Adrenal gland (tissue), 12 donors: Measurements from ENCODE around the gene BORCS8. TPM values are rescaled to one million over a fixed set of nuclear protein-coding genes. Genes with fewer than 3 reads are reported as not detected.

ENCODE experiments used
- DNase-seq, 7 donors: peaks; one replicate each; pipeline ENCODE4 v3.0.0-alpha.2; 2019 to 2020
- H3K27ac ChIP-seq, 5 donors: fragments of 200-600 bp; sonication (generic) in 4 of 5; 1 replicate in 3 of 5; 2 replicates in 2 of 5; pipeline versions ENCODE4 v1.5.1 to v1.8.0; 2016 to 2020; ENCODE audit warnings: mild to moderate bottlenecking in 1 of 5
- H3K27me3 ChIP-seq: fragments of 200-600 bp; 2 replicates; pipeline ENCODE4 v1.8.0; 2021
- H3K36me3 ChIP-seq, 2 donors: fragments of 200-600 bp; replicated peaks in 1 of 2; 1 replicate in 1 of 2; 2 replicates in 1 of 2; pipeline versions ENCODE4 v1.5.1 to v1.8.0; 2018 to 2022
- H3K4me1 ChIP-seq, 2 donors: fragments of 200-600 bp; replicated peaks in 1 of 2; 1 replicate in 1 of 2; 2 replicates in 1 of 2; pipeline versions ENCODE4 v1.5.1 to v1.8.0; 2018 to 2021
- H3K4me3 ChIP-seq, 4 donors: fragments of 200-600 bp; sonication (generic) in 3 of 4; one replicate each; pipeline ENCODE4 v1.5.1; 2016 to 2018
- H3K9me3 ChIP-seq, 3 donors: fragments of 200-600 bp; sonication (generic) in 1 of 3; replicated peaks in 1 of 3; 1 replicate in 2 of 3; 2 replicates in 1 of 3; pipeline versions ENCODE4 v1.5.1 to v1.8.0; 2016 to 2021
- POLR2A ChIP-seq, 2 donors: fragments of 450-650 bp; IDR thresholded peaks; one replicate each; pipeline ENCODE4 v1.6.1; 2017; ENCODE audit warnings: antibody characterized with exemption in 2 of 2, mild to moderate bottlenecking in 2 of 2, moderate library complexity in 1 of 2
- WGBS, 4 donors: extraction: QIAGEN DNeasy Blood & Tissue Kit in 2 of 4; methylation state at CpG; one replicate each; pipeline versions ENCODE4 v1.1.5 to v1.1.7; 2013 to 2017; 5-methylcytosine and 5-hydroxymethylcytosine counted together
- intact Hi-C, 2 donors: fragments of 100-400 bp; cut with DNase I; formaldehyde crosslinking; loops; one replicate each; pipeline versions ENCODE4 v1.14.1 to v1.15.0; 2022 to 2023
- polyA plus RNA-seq, 3 donors: library from polyadenylated mRNA; stranded (reverse); fragments of 200-250 nt in 2 of 3; fragments of 350-450 nt in 1 of 3; fragmentation: Illumina TruSeq in 1 of 3; extraction: RNeasy Lipid Tissue Mini Kit (QIAGEN cat#74804) in 1 of 3; gene quantifications; one replicate each; pipeline ENCODE4 v1.2.3, GENCODE V29; 2013 to 2014
- total RNA-seq, 9 donors: library from RNA; depleted of rRNA in 4 of 9; stranded (reverse); fragments of >200 nt in 4 of 9; fragments of 120-200 nt in 1 of 9; fragmentation: NEBNext Ultra II Directional in 1 of 9; extraction: Animal tissue kit (Norgen Biotek cat#: 25700) in 1 of 9; gene quantifications; one replicate each; pipeline versions ENCODE4 v1.1.0 to v1.2.4, GENCODE V29; 2013 to 2023
- TF ChIP-seq, protein P1 (sequence below), 6 experiments: fragments of 450-650 bp in 4 of 6; fragments of 200-600 bp in 2 of 6; sonication (generic) in 1 of 6; IDR thresholded peaks; 1 replicate in 5 of 6; 2 replicates in 1 of 6; pipeline versions ENCODE4 v1.5.1 to v1.8.0; 2016 to 2021; ENCODE audit warnings: antibody characterized with exemption in 6 of 6, mild to moderate bottlenecking in 2 of 6, moderate library complexity in 1 of 6
- donor health status: healthy with polysubstance abuse.
- donor health status: Bipolar disorder and iron deficiency.
- donor health status: DM: yes; HTN: yes; CAD: no.
- donor health status: DM: no; HTN: no; CAD: no.
- donor health status: DM: no; HTN: no; CAD: no.
- donor health status: DM: yes; HTN: yes; CAD: no.

The BORCS8 gene
- total and polyA plus RNA-seq, 12 donors = 8.3 to 49.6 (median 24.0) TPM

DNA sequence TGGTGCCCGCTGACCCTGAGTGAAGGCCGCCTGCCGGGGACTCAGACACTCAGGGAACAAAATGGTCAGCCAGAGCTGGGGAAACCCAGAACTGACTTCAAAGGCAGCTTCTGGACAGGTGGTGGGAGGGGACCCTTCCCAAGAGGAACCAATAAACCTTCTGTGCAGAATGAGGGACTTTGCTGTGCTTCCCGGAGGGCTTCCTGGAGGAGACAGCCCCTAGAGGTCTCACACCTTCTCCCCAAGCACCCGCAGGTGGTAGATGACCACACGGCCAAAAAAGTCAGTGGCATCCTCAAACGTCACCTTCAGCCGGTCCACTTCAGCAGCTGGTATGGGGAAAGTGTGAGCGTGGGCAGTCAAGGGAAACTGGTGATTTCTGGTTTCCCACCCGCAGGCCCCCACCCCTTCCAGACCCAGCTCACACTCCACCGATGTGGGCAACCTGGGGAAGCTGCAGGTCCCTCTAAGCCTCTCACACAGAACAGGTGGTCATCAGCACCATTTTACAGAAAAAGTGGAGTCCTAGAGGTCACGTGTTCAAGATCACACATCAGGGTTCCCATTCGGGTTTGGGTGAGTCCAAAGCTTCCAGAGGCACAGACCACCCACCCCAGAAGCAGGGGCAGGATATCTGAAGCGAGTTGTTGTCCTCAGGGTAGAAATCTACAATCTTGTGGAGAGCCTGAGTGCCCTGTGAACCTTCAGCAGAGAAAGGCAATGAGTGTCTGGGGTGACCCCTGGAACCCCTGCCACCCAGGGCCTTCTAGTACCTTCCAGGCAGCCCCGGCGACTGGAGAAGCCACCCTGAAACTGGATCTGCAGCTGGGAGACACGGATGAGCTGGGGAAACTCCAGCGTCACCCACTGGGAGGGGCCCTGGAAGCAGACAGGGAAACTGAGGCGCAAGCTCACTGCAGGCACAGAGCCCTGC is 10.0 kb upstream of the BORCS8 start:
- WGBS, 4 donors = 79 to 92% (median 81%) methylated on average over 11 to 19 of the region's 19 CpGs
- H3K4me3 ChIP-seq = peak overlapping the region in 2 of 4 donors; percentile 41 to 63
- H3K27ac ChIP-seq = peak overlapping the region in 1 of 5 donors; percentile 45

DNA sequence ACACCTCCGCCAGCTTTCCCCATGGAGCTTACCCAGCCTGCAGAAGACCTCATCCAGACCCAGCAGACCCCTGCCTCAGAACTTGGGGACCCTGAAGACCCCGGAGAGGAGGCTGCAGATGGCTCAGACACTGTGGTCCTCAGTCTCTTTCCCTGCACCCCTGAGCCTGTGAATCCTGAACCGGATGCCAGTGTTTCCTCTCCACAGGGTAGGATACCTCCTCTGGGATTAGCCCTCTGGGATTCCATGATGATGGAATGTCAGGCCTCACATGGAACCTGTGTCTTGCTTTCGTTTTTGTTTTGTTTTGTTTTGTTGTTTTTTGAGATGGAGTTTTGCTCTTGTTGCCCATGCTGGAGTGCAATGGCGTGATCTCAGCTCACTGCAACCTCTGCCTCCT is 2.0 kb upstream of the BORCS8 start:
- no peaks in the 10 kb centered on the region for H3K27me3 ChIP-seq
- no peaks in the 10 kb centered on the region for H3K9me3 ChIP-seq
- 70 to 90% (median 74%) methylated on average over 5 of the region's 5 CpGs for WGBS, 4 donors
- DNase-seq = no peak
- H3K4me1 ChIP-seq = peaks cover 9 to 40% of the 10 kb centered on the region in 2 donors
- no peak overlapping the region for H3K27ac ChIP-seq
- no peak overlapping the region for H3K4me3 ChIP-seq
- intact Hi-C loops = loop anchor here in 1 of 2 donors (10.0 kb wide), 1 partner anchor 151 kb away; no protein-coding TSS in a partner anchor
- no peak for TF ChIP-seq POLR2A (IDR thresholded peaks at IDR 0.05)
- TF ChIP-seq, protein P1, sequence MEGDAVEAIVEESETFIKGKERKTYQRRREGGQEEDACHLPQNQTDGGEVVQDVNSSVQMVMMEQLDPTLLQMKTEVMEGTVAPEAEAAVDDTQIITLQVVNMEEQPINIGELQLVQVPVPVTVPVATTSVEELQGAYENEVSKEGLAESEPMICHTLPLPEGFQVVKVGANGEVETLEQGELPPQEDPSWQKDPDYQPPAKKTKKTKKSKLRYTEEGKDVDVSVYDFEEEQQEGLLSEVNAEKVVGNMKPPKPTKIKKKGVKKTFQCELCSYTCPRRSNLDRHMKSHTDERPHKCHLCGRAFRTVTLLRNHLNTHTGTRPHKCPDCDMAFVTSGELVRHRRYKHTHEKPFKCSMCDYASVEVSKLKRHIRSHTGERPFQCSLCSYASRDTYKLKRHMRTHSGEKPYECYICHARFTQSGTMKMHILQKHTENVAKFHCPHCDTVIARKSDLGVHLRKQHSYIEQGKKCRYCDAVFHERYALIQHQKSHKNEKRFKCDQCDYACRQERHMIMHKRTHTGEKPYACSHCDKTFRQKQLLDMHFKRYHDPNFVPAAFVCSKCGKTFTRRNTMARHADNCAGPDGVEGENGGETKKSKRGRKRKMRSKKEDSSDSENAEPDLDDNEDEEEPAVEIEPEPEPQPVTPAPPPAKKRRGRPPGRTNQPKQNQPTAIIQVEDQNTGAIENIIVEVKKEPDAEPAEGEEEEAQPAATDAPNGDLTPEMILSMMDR (IDR thresholded peaks at IDR 0.05) = no peak
- H3K36me3 ChIP-seq = peaks cover 0 to 19% of the 10 kb centered on the region in 2 donors

More for the DNA sequence above, 10.0 kb upstream of the BORCS8 start:
- Histone ChIP-seq H3K27me3 (no peaks in the 10 kb centered on the region), H3K4me1 (peaks cover 7 to 10% of the 10 kb centered on the region in 2 donors), H3K36me3 (peaks cover 0 to 26% of the 10 kb centered on the region in 2 donors), H3K9me3 (no peaks in the 10 kb centered on the region)
- DNase-seq = no peak
- TF ChIP-seq, protein P1 (IDR thresholded peaks at IDR 0.05) = no peak
- no peak for TF ChIP-seq POLR2A (IDR thresholded peaks at IDR 0.05)
- intact Hi-C loops = no loop called here

DNA sequence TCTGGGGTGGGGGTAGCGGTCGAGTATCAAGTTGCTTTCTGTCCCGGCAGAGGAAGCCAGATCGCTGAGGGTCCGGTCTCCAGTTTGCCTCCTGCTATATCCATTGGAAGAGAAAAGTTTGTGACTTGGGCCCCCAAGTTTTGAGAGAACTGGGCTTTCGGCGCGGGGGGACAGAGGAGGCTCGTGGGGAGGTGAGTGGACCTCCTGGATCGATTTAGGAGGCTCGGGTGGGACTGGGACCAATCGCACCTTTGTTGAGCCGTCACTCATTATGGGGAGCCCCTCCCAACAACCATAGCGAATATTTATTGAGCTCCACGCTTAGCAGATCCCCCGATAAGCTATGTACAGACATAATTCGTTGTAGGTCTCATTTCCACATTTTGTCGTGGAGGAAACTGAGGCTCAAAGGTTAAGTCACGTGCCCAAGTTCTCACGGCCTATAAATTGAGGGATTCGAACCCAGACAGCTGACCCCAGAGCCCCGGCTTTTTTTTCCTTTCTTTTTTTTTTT is 1.0 kb upstream of the BORCS8 start:
- TF ChIP-seq, protein P1 (IDR thresholded peaks at IDR 0.05) = no peak
- no peak for TF ChIP-seq POLR2A (IDR thresholded peaks at IDR 0.05)
- Histone ChIP-seq H3K27me3 (no peaks in the 10 kb centered on the region), H3K27ac (peak overlapping the region in 3 of 5 donors; percentile 41 to 99 (median 98)), H3K36me3 (peaks cover 0 to 9% of the 10 kb centered on the region in 2 donors), H3K4me1 (peaks cover 9 to 40% of the 10 kb centered on the region in 2 donors), H3K4me3 (peak overlapping the region in 3 of 4 donors; percentile 62 to 80 (median 64)), H3K9me3 (no peaks in the 10 kb centered on the region)
- intact Hi-C loops = loop anchor here in 1 of 2 donors (10.0 kb wide), 1 partner anchor 152 kb away; no protein-coding TSS in a partner anchor
- 0 to 2% (median 0%) methylated on average over 17 to 22 of the region's 22 CpGs for WGBS, 4 donors
- DNase-seq = no peak

DNA sequence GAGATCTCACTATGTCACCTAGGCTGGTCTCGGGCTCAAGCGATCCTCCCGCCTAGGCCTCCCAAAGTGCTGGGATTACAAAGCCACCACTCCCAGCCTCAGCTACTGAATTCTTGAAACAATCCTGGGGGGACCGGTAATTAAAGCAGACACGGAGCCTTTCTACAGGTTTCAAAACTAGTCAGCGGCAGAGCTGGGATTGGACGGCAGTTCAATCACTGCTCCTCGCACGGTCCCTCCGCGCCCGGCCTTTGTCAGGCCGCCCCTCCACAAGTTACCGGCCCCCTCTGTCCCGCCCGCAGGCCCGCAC is 229 bp downstream of the BORCS8 start:
- 0 to 1% (median 0%) methylated on average over 3 to 17 of the region's 17 CpGs for WGBS, 4 donors
- intact Hi-C loops = loop anchor here in 1 of 2 donors (10.0 kb wide), 1 partner anchor 153 kb away; no protein-coding TSS in a partner anchor
- Histone ChIP-seq H3K27me3 (no peaks in the 10 kb centered on the region), H3K4me1 (peaks cover 9 to 40% of the 10 kb centered on the region in 2 donors), H3K4me3 (peak overlapping the region; percentile 54 to 88 (median 80)), H3K36me3 (peaks cover 0 to under 1% of the 10 kb centered on the region in 2 donors), H3K9me3 (no peaks in the 10 kb centered on the region), H3K27ac (peak overlapping the region; percentile 69 to 99 (median 98))
- TF ChIP-seq, protein P1 (IDR thresholded peaks at IDR 0.05) = no peak
- TF ChIP-seq POLR2A (IDR thresholded peaks at IDR 0.05) = no peak
- DNase-seq = no peak
